Adrenal gland (tissue), 12 donors: ENCODE data around the gene NYAP2. TPM values are rescaled to one million over a fixed set of nuclear protein-coding genes. Genes with fewer than 3 reads are reported as not detected.
A peak's percentile ranks its signal among the peaks of the same experiment; 100 is the strongest.

Experiments used
- DNase-seq, 7 donors: peaks; one replicate each; pipeline ENCODE4 v3.0.0-alpha.2; 2019 to 2020
- H3K27ac ChIP-seq, 5 donors: fragments of 200-600 bp; sonication (generic) in 4 of 5; 1 replicate in 3 of 5; 2 replicates in 2 of 5; pipeline versions ENCODE4 v1.5.1 to v1.8.0; 2016 to 2020; ENCODE audit warnings: mild to moderate bottlenecking in 1 of 5
- H3K27me3 ChIP-seq: fragments of 200-600 bp; 2 replicates; pipeline ENCODE4 v1.8.0; 2021
- H3K36me3 ChIP-seq, 2 donors: fragments of 200-600 bp; replicated peaks in 1 of 2; 1 replicate in 1 of 2; 2 replicates in 1 of 2; pipeline versions ENCODE4 v1.5.1 to v1.8.0; 2018 to 2022
- H3K4me1 ChIP-seq, 2 donors: fragments of 200-600 bp; replicated peaks in 1 of 2; 1 replicate in 1 of 2; 2 replicates in 1 of 2; pipeline versions ENCODE4 v1.5.1 to v1.8.0; 2018 to 2021
- H3K4me3 ChIP-seq, 4 donors: fragments of 200-600 bp; sonication (generic) in 3 of 4; one replicate each; pipeline ENCODE4 v1.5.1; 2016 to 2018
- H3K9me3 ChIP-seq, 3 donors: fragments of 200-600 bp; sonication (generic) in 1 of 3; replicated peaks in 1 of 3; 1 replicate in 2 of 3; 2 replicates in 1 of 3; pipeline versions ENCODE4 v1.5.1 to v1.8.0; 2016 to 2021
- CTCF ChIP-seq, 6 experiments: fragments of 450-650 bp in 4 of 6; fragments of 200-600 bp in 2 of 6; sonication (generic) in 1 of 6; IDR thresholded peaks; 1 replicate in 5 of 6; 2 replicates in 1 of 6; pipeline versions ENCODE4 v1.5.1 to v1.8.0; 2016 to 2021; ENCODE audit warnings: antibody characterized with exemption in 6 of 6, mild to moderate bottlenecking in 2 of 6, moderate library complexity in 1 of 6
- POLR2A ChIP-seq, 2 donors: fragments of 450-650 bp; IDR thresholded peaks; one replicate each; pipeline ENCODE4 v1.6.1; 2017; ENCODE audit warnings: antibody characterized with exemption in 2 of 2, mild to moderate bottlenecking in 2 of 2, moderate library complexity in 1 of 2
- WGBS, 4 donors: extraction: QIAGEN DNeasy Blood & Tissue Kit in 2 of 4; methylation state at CpG; one replicate each; pipeline versions ENCODE4 v1.1.5 to v1.1.7; 2013 to 2017; 5-methylcytosine and 5-hydroxymethylcytosine counted together
- intact Hi-C, 2 donors: fragments of 100-400 bp; cut with DNase I; formaldehyde crosslinking; loops; one replicate each; pipeline versions ENCODE4 v1.14.1 to v1.15.0; 2022 to 2023
- polyA plus RNA-seq, 3 donors: library from polyadenylated mRNA; stranded (reverse); fragments of 200-250 nt in 2 of 3; fragments of 350-450 nt in 1 of 3; fragmentation: Illumina TruSeq in 1 of 3; extraction: RNeasy Lipid Tissue Mini Kit (QIAGEN cat#74804) in 1 of 3; gene quantifications; one replicate each; pipeline ENCODE4 v1.2.3, GENCODE V29; 2013 to 2014
- total RNA-seq, 9 donors: library from RNA; depleted of rRNA in 4 of 9; stranded (reverse); fragments of >200 nt in 4 of 9; fragments of 120-200 nt in 1 of 9; fragmentation: NEBNext Ultra II Directional in 1 of 9; extraction: Animal tissue kit (Norgen Biotek cat#: 25700) in 1 of 9; gene quantifications; one replicate each; pipeline versions ENCODE4 v1.1.0 to v1.2.4, GENCODE V29; 2013 to 2023
- donor health status: healthy with polysubstance abuse.
- donor health status: Bipolar disorder and iron deficiency.
- donor health status: DM: yes; HTN: yes; CAD: no.
- donor health status: DM: no; HTN: no; CAD: no.
- donor health status: DM: no; HTN: no; CAD: no.
- donor health status: DM: yes; HTN: yes; CAD: no.

NYAP2 gene
- total and polyA plus RNA-seq, 12 donors, result under 0.01 to 0.67 (median 0.11) TPM; not detected in 3

GRCh38 chr2:225649274-225649673 lies 249.8 kb downstream of the NYAP2 start:
- Histone ChIP-seq H3K4me3 (no peak overlapping the region), H3K36me3 (no peaks in the 10 kb centered on the region), H3K4me1 (no peaks in the 10 kb centered on the region), H3K27ac (no peak overlapping the region), H3K9me3 (no peaks in the 10 kb centered on the region), H3K27me3 (no peaks in the 10 kb centered on the region)
- no peak for DNase-seq
- intact Hi-C loops, result no loop called here
- TF ChIP-seq POLR2A (IDR thresholded peaks at IDR 0.05), result no peak
- TF ChIP-seq CTCF (IDR thresholded peaks at IDR 0.05), result no peak
- 59 to 64% (median 63%) methylated on average over 4 of the region's 4 CpGs for WGBS, 4 donors

GRCh38 chr2:225650041-225650440 lies 250.5 kb downstream of the NYAP2 start:
- H3K27me3 ChIP-seq, result no peaks in the 10 kb centered on the region
- TF ChIP-seq POLR2A (IDR thresholded peaks at IDR 0.05), result no peak
- no peak for TF ChIP-seq CTCF (IDR thresholded peaks at IDR 0.05)
- no peak for DNase-seq
- no peaks in the 10 kb centered on the region for H3K36me3 ChIP-seq
- no peak overlapping the region for H3K27ac ChIP-seq
- no peak overlapping the region for H3K4me3 ChIP-seq
- H3K9me3 ChIP-seq, result no peaks in the 10 kb centered on the region
- H3K4me1 ChIP-seq, result no peaks in the 10 kb centered on the region
- 83 to 89% (median 86%) methylated on average over 8 of the region's 8 CpGs for WGBS, 4 donors
- intact Hi-C loops, result loop anchor here in 1 of 2 donors (10.0 kb wide), 1 partner anchor 525 kb away; no protein-coding TSS in a partner anchor

- Histone ChIP-seq H3K4me3 (no peak overlapping the region), H3K9me3 (no peaks in the 10 kb centered on the region), H3K27me3 (no peaks in the 10 kb centered on the region), H3K27ac (no peak overlapping the region), H3K36me3 (no peaks in the 10 kb centered on the region), H3K4me1 (no peaks in the 10 kb centered on the region)
- whole genome bisulfite sequencing, 4 donors, result 16 to 18% (median 17%) methylated on average over 11 of the region's 11 CpGs
- DNase-seq, result peak; percentile 53 to 92 (median 80)
- intact Hi-C loops, result loop anchor here (5.0 to 10.0 kb wide), 2 partner anchors 378 to 1144 kb away; no protein-coding TSS in a partner anchor
- TF ChIP-seq CTCF (IDR thresholded peaks at IDR 0.05) (peak; percentile 67 to 91 (median 80)), POLR2A (IDR thresholded peaks at IDR 0.05) (no peak)
Measured at GRCh38 chr2:225660262-225661131, 261.0 kb downstream of the NYAP2 start.

GRCh38 chr2:225662101-225662500 lies 262.6 kb downstream of the NYAP2 start:
- Histone ChIP-seq H3K4me3 (no peak overlapping the region), H3K4me1 (no peaks in the 10 kb centered on the region), H3K36me3 (no peaks in the 10 kb centered on the region), H3K27ac (no peak overlapping the region), H3K27me3 (no peaks in the 10 kb centered on the region), H3K9me3 (no peaks in the 10 kb centered on the region)
- intact Hi-C loops, result loop anchor here (5.0 to 10.0 kb wide), 2 partner anchors 380 to 1143 kb away; no protein-coding TSS in a partner anchor
- 53 to 71% (median 60%) methylated on average over 4 of the region's 4 CpGs for WGBS, 4 donors
- TF ChIP-seq POLR2A (IDR thresholded peaks at IDR 0.05) (no peak), CTCF (IDR thresholded peaks at IDR 0.05) (no peak)
- no peak for DNase-seq
